Sigmoid colon (tissue), 7 donors: Measurements from ENCODE around the gene TNFRSF25. TPM values are rescaled to one million over a fixed set of nuclear protein-coding genes. Genes with fewer than 3 reads are reported as not detected.

Experiments used
- DNase-seq: peaks from one replicate; pipeline ENCODE4 v3.0.0-alpha.2; 2019
- H3K27ac ChIP-seq, 4 donors: fragments of 200-600 bp; sonication (generic); one replicate each; pipeline ENCODE4 v1.5.1; 2016 to 2019; ENCODE audit warnings: mild to moderate bottlenecking in 1 of 4
- H3K27me3 ChIP-seq, 3 donors: fragments of 200-600 bp; sonication (generic); one replicate each; pipeline ENCODE4 v1.5.1; 2019; ENCODE audit warnings: mild to moderate bottlenecking in 1 of 3
- H3K36me3 ChIP-seq, 4 donors: fragments of 200-600 bp; sonication (generic); one replicate each; pipeline ENCODE4 v1.5.1; 2016 to 2019
- H3K4me1 ChIP-seq, 4 donors: fragments of 200-600 bp; sonication (generic); one replicate each; pipeline ENCODE4 v1.5.1; 2017 to 2019
- H3K4me3 ChIP-seq, 4 donors: fragments of 200-600 bp; sonication (generic); one replicate each; pipeline ENCODE4 v1.5.1; 2017 to 2019; ENCODE audit warnings: mild to moderate bottlenecking in 2 of 4, moderate library complexity in 1 of 4
- H3K9me3 ChIP-seq, 4 donors: fragments of 200-600 bp in 3 of 4; sonication (generic) in 3 of 4; one replicate each; pipeline versions ENCODE4 v1.5.1 to v1.6.1; 2013 to 2019
- CTCF ChIP-seq, 4 experiments: fragments of 450-650 bp in 3 of 4; fragments of 200-600 bp in 1 of 4; IDR thresholded peaks; one replicate each; pipeline ENCODE4 v1.5.1; 2016 to 2019; ENCODE audit warnings: antibody characterized with exemption in 4 of 4, mild to moderate bottlenecking in 3 of 4, moderate library complexity in 2 of 4
- EP300 ChIP-seq, 4 donors: sonication (generic); formaldehyde crosslinking; IDR thresholded peaks; one replicate each; pipeline ENCODE4 v1.6.1; 2017; ENCODE audit warnings: antibody characterized with exemption in 4 of 4
- POLR2A ChIP-seq, 2 donors: fragments of 450-650 bp; IDR thresholded peaks; one replicate each; pipeline ENCODE4 v1.6.1; 2016; ENCODE audit warnings: antibody characterized with exemption in 2 of 2, mild to moderate bottlenecking in 2 of 2, moderate library complexity in 2 of 2
- POLR2AphosphoS5 ChIP-seq, 4 donors: sonication (generic); formaldehyde crosslinking; IDR thresholded peaks; one replicate each; pipeline ENCODE4 v1.6.1; 2017; ENCODE audit warnings: antibody characterized with exemption in 4 of 4
- WGBS, 2 donors: extraction: QIAGEN DNeasy Blood & Tissue Kit; methylation state at CpG; one replicate each; pipeline ENCODE4 v1.1.7; 2013; 5-methylcytosine and 5-hydroxymethylcytosine counted together
- intact Hi-C: fragments of 100-400 bp; cut with DNase I; formaldehyde crosslinking; loops from one replicate; pipeline ENCODE4 v1.15.1; 2023
- polyA plus RNA-seq, 3 donors: library from polyadenylated mRNA; stranded (reverse); fragments of 200-250 nt; gene quantifications; one replicate each; pipeline ENCODE4 v1.2.3, GENCODE V29; 2013
- total RNA-seq, 4 donors: library from RNA; depleted of rRNA; stranded (reverse); fragments of >200 nt; gene quantifications; one replicate each; pipeline ENCODE4 v1.1.0, GENCODE V29; 2016
- donor health status: healthy with polysubstance abuse.
- donor health status: Bipolar disorder and iron deficiency.
- donor health status: healthy.

The TNFRSF25 gene
- total and polyA plus RNA-seq, 7 donors = 2.5 to 65.9 (median 6.8) TPM

- intact Hi-C loops = no loop called here
- Histone ChIP-seq H3K27me3 (no peaks in the 10 kb centered on the region), H3K4me3 (no peak overlapping the region), H3K4me1 (no peaks in the 10 kb centered on the region), H3K36me3 (no peaks in the 10 kb centered on the region), H3K27ac (no peak overlapping the region), H3K9me3 (no peaks in the 10 kb centered on the region)
- DNase-seq = no peak
- TF ChIP-seq POLR2A (IDR thresholded peaks at IDR 0.05) (no peak), EP300 (IDR thresholded peaks at IDR 0.05) (no peak), CTCF (IDR thresholded peaks at IDR 0.05) (no peak), POLR2AphosphoS5 (IDR thresholded peaks at IDR 0.05) (no peak)
- 88 to 90% methylated on average over 19 of the region's 19 CpGs for WGBS, 2 donors
Observed at GRCh38 chr1:6512245-6512907, 46.4 kb upstream of the TNFRSF25 start.

GRCh38 chr1:6511561-6512244 lies 45.7 kb upstream of the TNFRSF25 start:
- Histone ChIP-seq H3K4me1 (no peaks in the 10 kb centered on the region), H3K36me3 (no peaks in the 10 kb centered on the region), H3K9me3 (no peaks in the 10 kb centered on the region), H3K27me3 (no peaks in the 10 kb centered on the region), H3K27ac (no peak overlapping the region), H3K4me3 (no peak overlapping the region)
- DNase-seq = no peak
- intact Hi-C loops = no loop called here
- TF ChIP-seq POLR2A (IDR thresholded peaks at IDR 0.05) = no peak
- TF ChIP-seq POLR2AphosphoS5 (IDR thresholded peaks at IDR 0.05) = no peak
- no peak for TF ChIP-seq CTCF (IDR thresholded peaks at IDR 0.05)
- no peak for TF ChIP-seq EP300 (IDR thresholded peaks at IDR 0.05)
- 87 to 88% methylated on average over 16 of the region's 16 CpGs for WGBS, 2 donors

- H3K36me3 ChIP-seq = no peaks in the 10 kb centered on the region
- H3K4me3 ChIP-seq = no peak overlapping the region
- intact Hi-C loops = no loop called here
- no peak overlapping the region for H3K27ac ChIP-seq
- no peaks in the 10 kb centered on the region for H3K4me1 ChIP-seq
- 80 to 89% methylated on average over 6 of the region's 6 CpGs for WGBS, 2 donors
- no peaks in the 10 kb centered on the region for H3K27me3 ChIP-seq
- DNase-seq = no peak
- TF ChIP-seq EP300 (IDR thresholded peaks at IDR 0.05) (no peak), POLR2AphosphoS5 (IDR thresholded peaks at IDR 0.05) (no peak), POLR2A (IDR thresholded peaks at IDR 0.05) (no peak), CTCF (IDR thresholded peaks at IDR 0.05) (no peak)
- no peaks in the 10 kb centered on the region for H3K9me3 ChIP-seq
Observed at GRCh38 chr1:6511056-6511455, 45.1 kb upstream of the TNFRSF25 start.

- Histone ChIP-seq H3K9me3 (no peaks in the 10 kb centered on the region), H3K4me1 (no peaks in the 10 kb centered on the region), H3K27ac (no peak overlapping the region), H3K4me3 (no peak overlapping the region), H3K36me3 (no peaks in the 10 kb centered on the region), H3K27me3 (no peaks in the 10 kb centered on the region)
- intact Hi-C loops = no loop called here
- TF ChIP-seq POLR2AphosphoS5 (IDR thresholded peaks at IDR 0.05) (no peak), EP300 (IDR thresholded peaks at IDR 0.05) (no peak), CTCF (IDR thresholded peaks at IDR 0.05) (no peak), POLR2A (IDR thresholded peaks at IDR 0.05) (no peak)
- WGBS, 2 donors = 76 to 82% methylated on average over 6 of the region's 6 CpGs
- no peak for DNase-seq
Observed at GRCh38 chr1:6510493-6510892, 44.5 kb upstream of the TNFRSF25 start.
